NCI-H345 treated with DMSO at 0.1 percent for 48 hours (cell line): ENCODE data around the gene CSF1R.

Experiments
- DNase-seq: peaks from one replicate; lab custom pipeline; 2025; ENCODE audit not compliant: unreplicated experiment; lab: John Stamatoyannopoulos, UW

CSF1R gene

DNA sequence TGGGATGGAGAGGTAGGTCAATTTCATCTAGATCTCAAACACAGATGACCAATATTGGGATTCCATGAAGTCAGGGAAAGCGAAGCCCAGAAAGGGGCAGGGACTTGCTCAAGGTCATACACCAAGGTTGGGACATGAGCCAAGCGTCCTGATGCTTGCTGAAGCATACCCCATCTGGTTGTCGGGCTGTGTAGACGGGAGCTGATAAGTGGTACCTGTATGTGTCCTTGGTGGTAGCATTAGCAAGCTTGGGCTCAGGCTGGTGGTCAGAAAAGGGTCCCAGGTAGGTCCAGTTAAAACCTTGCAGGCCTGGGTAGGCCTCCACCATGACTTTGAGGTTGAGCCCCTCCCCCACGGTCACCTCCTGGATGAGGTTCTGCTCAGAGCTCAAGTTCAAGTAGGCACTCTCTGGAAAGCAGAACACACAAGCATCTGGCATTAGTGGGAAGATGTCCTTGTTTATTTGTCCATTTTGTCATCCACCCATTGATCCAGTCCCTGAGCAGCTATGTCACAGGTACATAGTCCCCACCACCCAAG, 13.2 kb downstream of the CSF1R start:
- DNase-seq = no peak

GRCh38 chr5:150070821-150071220, 15.5 kb downstream of the CSF1R start:
- DNase-seq = no peak

DNA sequence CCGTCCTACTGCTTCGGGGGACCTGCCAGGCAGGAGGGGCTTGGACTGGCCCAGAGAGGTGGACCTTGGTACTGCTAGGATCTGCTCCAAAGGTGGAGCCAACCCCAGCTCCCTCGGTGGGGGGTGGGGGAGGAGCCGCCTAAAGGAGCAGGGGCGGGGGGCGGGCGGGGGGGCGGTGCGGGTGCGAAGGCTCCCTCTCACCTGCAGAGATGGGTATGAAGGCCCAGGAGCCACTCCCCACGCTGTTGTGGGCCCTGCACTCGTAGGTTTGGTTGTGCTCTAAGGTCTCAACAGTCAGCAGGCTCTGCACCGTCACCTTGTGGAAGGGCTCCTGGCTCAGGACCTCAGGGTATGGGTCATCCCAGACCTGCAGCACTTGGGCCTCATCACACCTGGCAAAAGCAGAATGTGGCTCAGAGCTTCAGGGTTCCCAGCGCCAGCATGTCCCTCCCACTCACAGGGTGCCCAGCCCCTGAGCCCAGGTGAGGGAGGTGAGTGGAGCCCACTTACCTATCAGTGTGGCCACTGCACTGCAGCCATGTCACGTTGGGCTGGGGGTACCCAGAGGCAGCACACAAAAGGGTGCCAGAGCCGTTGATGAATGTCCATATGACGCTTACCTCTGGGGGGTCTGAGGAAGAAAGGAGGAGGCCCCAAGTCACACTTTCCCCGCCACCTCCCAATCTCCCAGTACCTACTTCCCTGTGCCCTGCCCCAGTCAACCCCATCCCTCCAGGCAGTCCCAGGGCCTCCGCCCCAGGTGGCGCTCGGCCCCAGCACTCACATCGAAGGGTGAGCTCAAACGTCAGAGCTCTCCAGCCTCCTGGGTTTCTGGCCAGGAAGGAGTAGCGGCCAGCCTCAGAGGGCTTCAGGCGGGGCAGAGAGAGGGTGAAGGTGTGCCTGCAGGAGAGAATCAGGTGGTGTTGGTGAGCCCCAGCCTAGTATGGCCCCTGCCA, 16.4 kb downstream of the CSF1R start:
- DNase-seq = no peak

DNA sequence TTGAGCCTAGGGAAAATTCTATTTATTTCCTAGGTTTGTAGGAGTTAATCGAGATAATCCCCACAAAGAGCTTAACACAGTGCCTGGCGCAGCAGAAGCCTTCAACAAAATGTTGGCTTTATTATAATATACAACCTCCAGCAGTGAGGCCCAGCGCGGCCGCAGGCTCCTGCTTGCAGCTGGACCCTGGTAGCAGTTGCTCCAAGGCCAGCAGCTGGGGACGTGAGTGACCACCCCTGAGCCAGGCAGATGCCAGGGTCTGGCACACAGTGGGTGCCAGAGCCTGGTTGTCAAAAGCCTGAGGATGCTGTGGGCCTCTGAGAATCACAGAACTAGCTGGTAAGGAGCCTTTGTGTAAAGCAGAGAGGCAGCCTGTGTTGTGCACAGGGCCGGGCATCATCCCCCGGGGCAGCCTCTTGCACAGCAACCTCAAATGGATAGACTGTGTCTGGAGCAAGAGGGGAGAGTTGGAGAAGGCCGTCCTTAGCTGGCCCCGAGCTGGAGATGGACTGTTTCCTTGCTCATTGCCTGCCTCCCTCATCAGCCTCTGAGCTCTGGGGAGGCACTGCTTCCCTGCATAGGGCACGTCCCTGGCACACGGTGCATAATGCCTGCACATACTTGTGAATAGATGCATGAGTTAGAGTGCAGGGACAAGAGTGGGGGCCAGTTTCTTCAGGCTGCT, 17.3 kb downstream of the CSF1R start:
- no peak for DNase-seq

- DNase-seq = no peak
Observed at GRCh38 chr5:150068472-150068871, 17.9 kb downstream of the CSF1R start.

DNA sequence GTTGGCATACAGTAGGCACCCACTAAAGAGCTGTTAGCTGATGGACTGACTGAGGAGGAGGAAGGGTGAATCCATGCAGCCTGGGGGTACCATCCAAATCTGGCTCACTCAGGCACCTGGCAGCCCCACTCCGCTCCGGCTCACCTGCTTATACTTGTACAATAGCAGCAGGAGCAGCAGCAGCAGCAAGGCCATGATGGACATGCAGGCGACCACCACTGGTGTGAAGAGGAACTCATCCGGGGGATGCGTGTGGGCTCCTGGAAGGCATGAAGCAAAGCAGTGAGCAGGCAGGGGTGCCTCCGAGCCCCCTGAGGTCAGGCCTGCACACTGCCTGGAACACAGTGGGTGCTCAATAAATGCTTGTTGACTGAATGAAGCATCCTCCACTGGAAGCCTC, 18.3 kb downstream of the CSF1R start:
- no peak for DNase-seq

DNA sequence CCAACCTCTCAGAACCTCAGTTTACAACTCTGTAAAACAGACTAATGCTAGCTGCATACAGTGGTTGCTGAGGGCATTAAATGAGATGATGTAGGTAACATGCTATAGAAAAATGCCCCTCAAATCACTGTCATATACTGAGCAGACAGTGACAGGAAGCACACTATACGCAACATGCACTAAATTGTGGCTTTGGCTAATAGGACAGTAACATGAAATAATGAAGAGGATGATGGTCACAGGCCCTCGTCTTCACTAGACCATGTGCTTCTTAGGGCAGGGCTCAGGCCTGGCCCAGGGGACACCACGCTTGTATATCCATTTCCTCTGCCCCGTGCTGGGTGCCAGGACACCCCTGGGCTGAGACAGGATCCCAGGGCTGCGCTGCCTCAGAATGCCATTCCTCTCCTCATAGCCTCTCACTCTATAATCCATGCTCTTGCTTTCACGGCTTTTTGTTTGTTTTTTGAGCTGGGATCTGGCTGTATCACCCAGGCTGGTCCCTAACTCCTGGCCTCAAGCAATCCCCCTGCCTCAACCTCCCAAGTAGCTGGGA, 18.9 kb downstream of the CSF1R start:
- no peak for DNase-seq

DNA sequence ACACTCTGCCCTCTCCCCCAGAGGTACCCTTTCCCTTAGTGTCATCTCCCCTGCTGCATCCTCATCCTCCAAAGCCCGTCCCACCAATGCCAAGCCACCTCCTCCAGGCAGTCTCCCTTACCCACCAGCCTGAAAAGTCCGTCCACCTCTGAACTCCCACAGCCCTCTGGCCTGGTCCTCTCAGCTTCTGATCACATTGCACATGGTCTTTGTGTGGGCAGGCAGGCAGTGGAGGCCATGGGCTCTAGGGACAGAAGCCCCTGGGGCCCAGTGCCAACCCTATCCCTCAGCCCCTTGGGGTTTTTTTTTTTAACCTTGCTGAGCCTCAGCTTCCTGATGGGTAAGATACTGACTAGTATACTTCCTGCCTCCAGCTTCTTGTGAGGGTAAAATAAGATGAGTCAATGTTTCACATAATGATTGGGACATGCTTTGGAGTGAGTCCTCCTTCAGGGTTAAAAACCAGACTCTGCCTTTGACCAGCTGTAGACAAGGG, 19.4 kb downstream of the CSF1R start:
- no peak for DNase-seq

DNA sequence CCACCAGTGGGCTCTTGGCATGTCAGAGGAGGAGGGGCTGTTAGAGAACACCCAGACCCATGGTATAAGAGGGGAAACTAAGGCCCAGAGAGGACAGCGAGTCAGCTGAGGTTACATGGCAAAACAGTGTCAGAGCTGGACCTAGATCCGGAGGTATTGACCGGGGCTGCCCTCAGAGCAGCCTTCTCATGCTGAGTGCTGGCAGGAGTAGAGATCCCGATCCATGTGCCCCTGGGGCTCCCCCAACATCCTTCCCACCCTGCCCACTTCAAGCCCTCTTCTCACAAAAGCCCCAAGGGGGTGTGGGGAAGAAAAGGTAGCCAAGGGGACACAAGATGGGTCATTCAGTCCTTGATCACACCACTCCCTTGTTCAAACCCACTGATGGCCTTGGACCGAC, 19.9 kb downstream of the CSF1R start:
- DNase-seq = no peak

DNA sequence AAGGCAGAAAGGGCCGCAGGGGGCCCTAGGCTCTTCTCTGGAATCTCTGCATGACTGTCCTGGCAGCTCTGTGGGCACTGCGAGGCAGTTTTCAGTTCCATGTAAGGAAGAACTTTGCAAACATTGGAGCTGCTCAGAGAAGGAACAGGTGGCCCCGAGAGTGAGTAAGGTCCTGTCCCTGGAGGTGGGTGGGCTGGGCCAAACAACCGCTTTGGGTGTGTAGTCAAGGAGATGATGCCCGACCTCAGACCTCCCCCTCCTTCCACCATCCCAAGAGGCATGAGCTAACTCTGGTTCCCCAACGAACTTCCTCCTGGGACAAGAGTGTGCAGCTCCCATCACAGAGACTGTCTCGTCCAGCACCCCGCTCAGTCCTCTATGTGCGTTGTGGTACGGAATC, 20.5 kb downstream of the CSF1R start:
- DNase-seq = no peak

DNA sequence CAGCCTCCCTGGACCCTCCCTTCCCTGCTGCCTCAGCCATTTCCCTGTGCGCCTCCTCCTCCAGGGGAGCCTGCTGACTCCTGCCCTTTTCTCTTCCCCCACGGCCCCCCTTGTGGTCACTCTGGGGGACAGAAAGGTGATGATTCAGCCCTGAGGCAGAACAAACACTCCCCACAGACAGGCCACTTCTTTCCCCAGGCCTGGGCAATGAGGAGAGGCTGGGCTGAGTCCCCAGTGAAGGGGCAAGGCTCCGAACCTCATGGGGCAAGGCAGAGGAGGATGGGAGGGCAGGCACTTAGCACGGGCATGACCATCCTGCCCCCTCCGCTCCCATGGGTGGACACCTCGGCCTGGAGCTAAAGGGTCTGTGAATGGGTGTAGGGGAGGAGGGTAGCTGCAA, 21.0 kb downstream of the CSF1R start:
- no peak for DNase-seq

GRCh38 chr5:150064681-150065220, 21.6 kb downstream of the CSF1R start:
- no peak for DNase-seq

DNA sequence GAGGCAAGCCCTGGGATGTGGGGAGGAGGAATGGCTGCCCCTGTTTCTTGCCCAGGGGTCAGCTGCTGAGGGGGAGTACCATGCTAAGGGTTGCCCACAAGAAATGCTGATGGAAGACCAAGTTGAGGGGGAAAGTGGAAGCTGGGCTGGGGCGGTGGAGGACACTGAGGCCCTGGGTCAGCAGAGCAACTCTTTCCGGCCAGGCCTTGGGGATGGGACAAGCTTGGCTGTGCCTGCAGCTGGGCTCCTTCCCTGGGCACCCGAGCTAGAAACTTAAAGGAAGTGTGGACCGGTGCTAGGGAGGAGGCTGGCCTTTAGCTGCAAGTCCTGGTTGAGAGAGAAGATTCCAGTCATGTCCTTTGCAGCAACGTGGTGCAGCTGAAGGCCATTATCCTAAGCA, 22.7 kb downstream of the CSF1R start:
- DNase-seq = no peak

GRCh38 chr5:150062216-150062922, 24.0 kb downstream of the CSF1R start:
- no peak for DNase-seq

- DNase-seq = no peak
Observed at GRCh38 chr5:150061538-150061995, 24.8 kb downstream of the CSF1R start.

DNA sequence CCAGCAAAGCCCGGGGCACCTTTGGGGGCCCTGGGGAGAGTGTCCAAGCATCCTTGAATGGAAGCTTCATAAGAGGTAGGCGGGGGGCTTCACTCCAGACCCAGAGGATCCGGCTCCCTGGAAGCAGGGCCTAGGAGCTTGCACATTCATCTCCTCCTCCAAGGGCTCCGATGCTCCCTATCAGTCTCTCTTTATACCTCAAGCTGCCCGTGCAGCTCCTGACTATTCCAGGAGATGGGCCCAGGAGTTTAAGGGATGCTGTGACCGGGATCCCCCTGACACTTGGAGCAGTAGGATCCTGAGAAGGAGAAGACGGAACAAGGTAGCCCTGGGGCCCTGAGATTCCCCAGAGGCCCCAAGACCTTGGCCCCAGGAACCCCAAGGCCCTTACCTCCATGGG, 25.9 kb downstream of the CSF1R start:
- no peak for DNase-seq

DNA sequence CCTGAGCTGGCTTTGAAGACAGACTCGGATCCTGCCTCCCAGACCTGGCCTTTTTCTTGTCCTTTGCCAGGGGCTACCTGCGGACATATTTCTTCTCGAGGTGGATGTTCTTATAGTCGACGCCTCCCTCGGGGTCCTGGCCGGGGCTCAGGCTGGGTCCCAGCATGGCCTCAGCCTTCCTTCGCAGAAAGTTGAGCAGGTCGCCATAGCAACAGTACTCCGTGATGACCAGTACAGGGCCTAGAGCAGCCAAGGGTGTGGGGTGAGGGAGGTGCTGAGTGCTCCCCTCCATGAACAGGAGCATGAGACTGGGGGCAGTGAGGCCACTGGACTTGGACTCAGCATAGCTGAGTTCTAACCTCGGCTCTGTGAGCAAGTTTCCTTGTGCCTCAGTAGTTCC, 26.7 kb downstream of the CSF1R start:
- DNase-seq = no peak

GRCh38 chr5:150058480-150059126, 27.8 kb downstream of the CSF1R start:
- DNase-seq = no peak

GRCh38 chr5:150057996-150058395, 28.4 kb downstream of the CSF1R start:
- no peak for DNase-seq

GRCh38 chr5:150057511-150057910, 28.8 kb downstream of the CSF1R start:
- DNase-seq = no peak
